CD8-positive, alpha-beta memory T cell (primary cell): ENCODE data around the gene SLC39A1. TPM values are rescaled to one million over a fixed set of nuclear protein-coding genes. Genes with fewer than 3 reads are reported as not detected.

Source experiments
- CTCF ChIA-PET: fragments of 350-600 bp; sonication (Branson Sonifier 250); formaldehyde crosslinking; loops from one replicate; lab custom pipeline; 2021; ENCODE audit warnings: antibody characterized with exemption; lab: Charles Lee
- POLR2A ChIA-PET: fragments of 350-600 bp; sonication (Branson Sonifier 250); formaldehyde crosslinking; loops from one replicate; lab custom pipeline; 2021; ENCODE audit warnings: antibody characterized with exemption; lab: Charles Lee
- DNase-seq, 5 donors: peaks; one replicate each; pipeline versions ENCODE4 v3.0.0 to v3.0.0-alpha.2; 2020 to 2022; ENCODE audit warnings: mixed read lengths in 1 of 5
- H3K27ac ChIP-seq: one replicate; pipeline ENCODE4 v1.7.0; 2013; ENCODE audit warnings: low read depth, mild to moderate bottlenecking, low read length, moderate library complexity
- H3K27me3 ChIP-seq: 2 replicates; pipeline ENCODE4 v1.7.0; 2013; ENCODE audit warnings: low read length, mild to moderate bottlenecking; ENCODE audit not compliant: insufficient read depth, poor library complexity, severe bottlenecking
- H3K36me3 ChIP-seq: 2 replicates; pipeline ENCODE4 v1.7.0; 2013; ENCODE audit warnings: mild to moderate bottlenecking, low read length, moderate library complexity; ENCODE audit not compliant: insufficient read depth
- H3K4me1 ChIP-seq: 2 replicates; pipeline ENCODE4 v1.7.0; 2013; ENCODE audit warnings: mild to moderate bottlenecking, low read length, moderate library complexity; ENCODE audit not compliant: insufficient read depth
- H3K4me3 ChIP-seq: 2 replicates; pipeline ENCODE4 v1.7.0; 2013; ENCODE audit warnings: mild to moderate bottlenecking, low read length
- H3K9me3 ChIP-seq: 2 replicates; pipeline ENCODE4 v1.7.0; 2013; ENCODE audit warnings: mild to moderate bottlenecking, low read length
- H3K27ac Mint-ChIP-seq, 8 donors: one replicate each; pipeline ENCODE4 v1.8.0; 2020 to 2021; ENCODE audit warnings: mixed read lengths in 8 of 8, mild to moderate bottlenecking in 6 of 8, inconsistent platforms in 3 of 8, moderate library complexity in 3 of 8
- H3K27me3 Mint-ChIP-seq, 2 donors: one replicate each; pipeline ENCODE4 v1.8.0; 2020 to 2021; ENCODE audit warnings: mixed read lengths in 2 of 2, mild to moderate bottlenecking in 1 of 2, moderate library complexity in 1 of 2
- H3K36me3 Mint-ChIP-seq, 3 donors: one replicate each; pipeline ENCODE4 v1.8.0; 2020 to 2021; ENCODE audit warnings: mixed read lengths in 3 of 3, inconsistent platforms in 1 of 3, mild to moderate bottlenecking in 1 of 3
- H3K4me1 Mint-ChIP-seq, 3 donors: one replicate each; pipeline ENCODE4 v1.8.0; 2020 to 2021; ENCODE audit warnings: mixed read lengths in 3 of 3, inconsistent platforms in 1 of 3, mild to moderate bottlenecking in 1 of 3
- H3K4me3 Mint-ChIP-seq, 7 donors: one replicate each; pipeline ENCODE4 v1.8.0; 2020 to 2021; ENCODE audit warnings: mixed read lengths in 7 of 7, mild to moderate bottlenecking in 6 of 7, moderate library complexity in 4 of 7, inconsistent platforms in 2 of 7
- H3K9me3 Mint-ChIP-seq, 5 donors: one replicate each; pipeline ENCODE4 v1.8.0; 2020 to 2022; ENCODE audit warnings: mixed read lengths in 5 of 5, mild to moderate bottlenecking in 3 of 5, moderate library complexity in 2 of 5, inconsistent platforms in 1 of 5
- polyA plus RNA-seq: library from polyadenylated mRNA; unstranded; fragments of 300-500 nt; fragmentation: Illumina TruSeq; gene quantifications from one replicate; pipeline ENCODE4 v1.2.3, GENCODE V29; 2021
- total RNA-seq, 2 experiments: library from RNA; stranded (reverse); gene quantifications; one replicate each; pipeline ENCODE4 v1.2.3, GENCODE V29; 2021

SLC39A1 gene
- total and polyA plus RNA-seq, 3 experiments from 2014 or later = 39.2 to 88.2 (median 85.5) TPM

DNA sequence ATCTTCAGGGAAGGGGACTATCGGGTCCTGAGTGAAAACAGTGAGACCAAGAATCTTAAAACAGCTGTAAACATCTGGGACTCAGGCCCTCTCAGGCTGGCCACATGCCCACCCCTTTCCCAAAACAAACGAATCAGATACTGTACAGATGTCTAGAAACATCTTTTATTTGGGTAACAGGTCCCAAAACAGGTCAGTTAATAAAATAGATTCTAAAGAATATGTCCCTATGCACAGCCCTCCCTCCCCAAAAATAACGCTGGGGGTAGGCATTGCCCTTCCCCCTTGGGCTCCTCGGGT lies 4.4 kb downstream of the SLC39A1 start:
- DNase-seq = no peak
- H3K36me3 ChIP-seq = peaks cover 9% of the 10 kb centered on the region
- CTCF ChIA-PET = interaction anchor here (1.3 to 4.4 kb wide), 3 partner anchors 9 to 19 kb away, joined by 3 to 46 read pairs (median 6); partner anchors contain the start of genes DENND4B and JTB
- H3K27me3 Mint-ChIP-seq = no peaks in the 10 kb centered on the region
- peaks cover 4 to 42% (median 4%) of the 10 kb centered on the region in 3 donors for H3K36me3 Mint-ChIP-seq
- H3K4me3 Mint-ChIP-seq = peak overlapping the region; percentile 93 to 99 (median 98)
- H3K9me3 ChIP-seq = no peaks in the 10 kb centered on the region
- H3K27ac ChIP-seq = peak overlapping the region; percentile 78
- H3K4me3 ChIP-seq = peak overlapping the region; percentile 74
- POLR2A ChIA-PET = interaction anchor here (0.8 to 5.8 kb wide), 7 partner anchors 8 to 1314 kb away, joined by 3 to 55 read pairs (median 6); partner anchors contain the start of genes CLK2, CREB3L4, DENND4B and GATAD2B
- peak overlapping the region; percentile 61 to 98 (median 98) for H3K27ac Mint-ChIP-seq
- H3K27me3 ChIP-seq = no peaks in the 10 kb centered on the region
- no peaks in the 10 kb centered on the region for H3K9me3 Mint-ChIP-seq
- peaks cover 53 to 72% (median 61%) of the 10 kb centered on the region in 3 donors for H3K4me1 Mint-ChIP-seq
- peaks cover 53% of the 10 kb centered on the region for H3K4me1 ChIP-seq

GRCh38 chr1:153958111-153958960 lies 5.0 kb downstream of the SLC39A1 start, which contains the start of gene CRTC2:
TSS of gene CRTC2 (minus strand) at chr1:153958612. CDS start at chr1:153958497, 115 bp downstream.
- ChIA-PET CTCF (interaction anchor here (1.3 to 4.4 kb wide), 3 partner anchors 10 to 19 kb away, joined by 3 to 46 read pairs (median 6); partner anchors contain the start of genes DENND4B and JTB), POLR2A (interaction anchor here (0.8 to 5.8 kb wide), 9 partner anchors 9 to 1315 kb away, joined by 3 to 55 read pairs (median 6); partner anchors contain the start of genes CLK2, CREB3L4, DENND4B and GATAD2B)
- DNase-seq = peak; percentile 95 to 98 (median 95)
- H3K27ac ChIP-seq = peak within 1 kb of the TSS; percentile 78
- H3K27me3 Mint-ChIP-seq = no peaks in the 10 kb centered on the region
- peak within 1 kb of the TSS; percentile 61 to 98 (median 98) for H3K27ac Mint-ChIP-seq
- peak within 1 kb of the TSS; percentile 74 for H3K4me3 ChIP-seq
- peaks cover 51 to 70% (median 57%) of the 10 kb centered on the region in 3 donors for H3K4me1 Mint-ChIP-seq
- no peaks in the 10 kb centered on the region for H3K9me3 ChIP-seq
- H3K27me3 ChIP-seq = no peaks in the 10 kb centered on the region
- peak within 1 kb of the TSS; percentile 93 to 99 (median 98) for H3K4me3 Mint-ChIP-seq
- peaks cover 52% of the 10 kb centered on the region for H3K4me1 ChIP-seq
- H3K36me3 ChIP-seq = peaks cover 14% of the 10 kb centered on the region
- H3K36me3 Mint-ChIP-seq = peaks cover 4 to 43% (median 7%) of the 10 kb centered on the region in 3 donors
- no peaks in the 10 kb centered on the region for H3K9me3 Mint-ChIP-seq

GRCh38 chr1:153957744-153958110 lies 5.6 kb downstream of the SLC39A1 start:
- H3K4me1 Mint-ChIP-seq = peaks cover 50 to 68% (median 53%) of the 10 kb centered on the region in 3 donors
- peak overlapping the region; percentile 74 for H3K4me3 ChIP-seq
- no peaks in the 10 kb centered on the region for H3K9me3 ChIP-seq
- H3K9me3 Mint-ChIP-seq = no peaks in the 10 kb centered on the region
- H3K36me3 ChIP-seq = peaks cover 14% of the 10 kb centered on the region
- peak overlapping the region; percentile 61 to 98 (median 98) for H3K27ac Mint-ChIP-seq
- peaks cover 49% of the 10 kb centered on the region for H3K4me1 ChIP-seq
- H3K4me3 Mint-ChIP-seq = peak overlapping the region; percentile 93 to 99 (median 98)
- DNase-seq = peak; percentile 29 to 66 (median 51)
- POLR2A ChIA-PET = interaction anchor here (1.0 to 5.8 kb wide), 6 partner anchors 10 to 174 kb away, joined by 3 to 55 read pairs (median 13); partner anchors contain the start of genes CREB3L4, DENND4B, GATAD2B and JTB
- H3K36me3 Mint-ChIP-seq = peaks cover 4 to 46% (median 9%) of the 10 kb centered on the region in 3 donors
- H3K27me3 ChIP-seq = no peaks in the 10 kb centered on the region
- CTCF ChIA-PET = interaction anchor here (4.4 kb wide), 1 partner anchor 12 kb away, joined by 46 read pairs; the partner anchor contains the start of gene DENND4B
- H3K27ac ChIP-seq = peak overlapping the region; percentile 78
- no peaks in the 10 kb centered on the region for H3K27me3 Mint-ChIP-seq

DNA sequence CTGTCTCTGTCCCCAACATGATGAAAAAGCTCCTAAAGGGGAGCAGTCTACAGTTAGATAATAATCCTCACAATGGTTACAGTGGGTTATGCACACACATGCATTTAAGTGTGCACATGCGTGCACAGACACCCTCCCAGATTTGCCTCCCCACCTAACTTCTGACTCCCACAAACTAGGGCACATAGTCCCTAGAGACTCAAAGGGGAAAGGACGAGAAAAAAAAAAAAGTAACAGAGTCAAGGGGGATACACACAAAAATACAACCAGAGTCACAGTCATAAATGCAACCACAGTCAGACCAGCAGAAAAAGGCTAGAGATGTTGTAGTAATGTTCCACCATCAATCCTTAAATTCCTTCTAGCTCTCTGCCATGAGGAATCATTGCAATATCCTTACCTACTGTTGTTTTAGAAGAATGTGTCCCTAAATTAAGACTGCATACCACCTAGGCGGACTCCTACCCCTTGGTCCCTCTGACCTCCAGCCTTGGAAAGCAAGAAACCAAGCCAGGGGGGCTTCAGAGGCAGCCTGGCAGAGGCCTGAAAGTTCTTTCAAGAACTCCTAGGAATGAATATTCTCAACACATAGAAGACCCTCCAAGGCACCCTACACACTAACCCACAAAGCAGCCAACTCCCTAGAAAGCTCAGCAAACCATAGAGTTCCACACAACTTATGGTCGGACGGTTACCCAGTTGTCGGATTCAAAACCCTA lies 6.2 kb downstream of the SLC39A1 start:
- H3K4me1 ChIP-seq = peaks cover 43% of the 10 kb centered on the region
- Mint-ChIP-seq H3K36me3 (peaks cover 4 to 51% (median 11%) of the 10 kb centered on the region in 3 donors), H3K4me3 (peak overlapping the region; percentile 93 to 99 (median 98)), H3K9me3 (no peaks in the 10 kb centered on the region), H3K4me1 (peaks cover 45 to 63% (median 47%) of the 10 kb centered on the region in 3 donors), H3K27me3 (no peaks in the 10 kb centered on the region), H3K27ac (peak overlapping the region; percentile 61 to 98 (median 98))
- H3K36me3 ChIP-seq = peaks cover 20% of the 10 kb centered on the region
- H3K27me3 ChIP-seq = no peaks in the 10 kb centered on the region
- H3K4me3 ChIP-seq = peak overlapping the region; percentile 74
- DNase-seq = no peak
- H3K9me3 ChIP-seq = no peaks in the 10 kb centered on the region
- peak overlapping the region; percentile 78 for H3K27ac ChIP-seq
- ChIA-PET CTCF (interaction anchor here (0.7 to 4.4 kb wide), 6 partner anchors 11 to 181 kb away, joined by 3 to 46 read pairs (median 5); partner anchors contain the start of genes CREB3L4, DENND4B and RAB13), POLR2A (interaction anchor here (0.5 to 5.8 kb wide), 5 partner anchors 8 to 34 kb away, joined by 3 to 55 read pairs (median 12); partner anchors contain the start of genes CREB3L4, DENND4B and GATAD2B)

DNA sequence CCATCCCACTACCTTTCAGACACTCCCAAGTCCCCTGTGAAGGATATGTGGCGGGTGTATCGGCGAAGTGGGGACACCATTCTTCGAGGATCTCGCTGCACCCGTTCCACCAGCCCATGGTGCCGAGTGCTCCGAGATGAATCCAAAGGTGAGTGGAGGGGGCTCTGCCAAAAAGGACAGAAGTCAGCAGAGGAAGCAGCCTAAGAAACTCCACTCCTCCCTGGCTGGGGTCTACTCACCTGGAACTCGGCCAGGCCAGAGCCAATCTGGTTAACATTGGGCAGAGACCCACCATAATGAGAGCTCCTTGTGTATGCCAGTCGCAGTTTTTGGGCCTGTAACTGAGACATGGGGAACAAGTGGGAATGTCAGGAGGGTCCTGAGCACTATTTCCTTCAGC lies 8.5 kb downstream of the SLC39A1 start:
- Histone ChIP-seq H3K27ac (no peak overlapping the region), H3K4me1 (peaks cover 40% of the 10 kb centered on the region), H3K36me3 (peaks cover 42% of the 10 kb centered on the region), H3K27me3 (no peaks in the 10 kb centered on the region), H3K9me3 (no peaks in the 10 kb centered on the region), H3K4me3 (no peak overlapping the region)
- POLR2A ChIA-PET = interaction anchor here (5.8 kb wide), 1 partner anchor 9 kb away, joined by 55 read pairs; the partner anchor contains the start of gene DENND4B
- peak overlapping the region in 4 of 8 donors; percentile 77 to 98 (median 87) for H3K27ac Mint-ChIP-seq
- no peak for DNase-seq
- no peaks in the 10 kb centered on the region for H3K9me3 Mint-ChIP-seq
- H3K27me3 Mint-ChIP-seq = no peaks in the 10 kb centered on the region
- peak overlapping the region in 1 of 7 donors; percentile 73 for H3K4me3 Mint-ChIP-seq
- CTCF ChIA-PET = interaction anchor here (0.9 kb wide), 1 partner anchor 10 kb away, joined by 3 read pairs; no protein-coding TSS in a partner anchor
- peaks cover 4 to 65% (median 23%) of the 10 kb centered on the region in 3 donors for H3K36me3 Mint-ChIP-seq
- H3K4me1 Mint-ChIP-seq = peaks cover 36 to 48% (median 40%) of the 10 kb centered on the region in 3 donors

DNA sequence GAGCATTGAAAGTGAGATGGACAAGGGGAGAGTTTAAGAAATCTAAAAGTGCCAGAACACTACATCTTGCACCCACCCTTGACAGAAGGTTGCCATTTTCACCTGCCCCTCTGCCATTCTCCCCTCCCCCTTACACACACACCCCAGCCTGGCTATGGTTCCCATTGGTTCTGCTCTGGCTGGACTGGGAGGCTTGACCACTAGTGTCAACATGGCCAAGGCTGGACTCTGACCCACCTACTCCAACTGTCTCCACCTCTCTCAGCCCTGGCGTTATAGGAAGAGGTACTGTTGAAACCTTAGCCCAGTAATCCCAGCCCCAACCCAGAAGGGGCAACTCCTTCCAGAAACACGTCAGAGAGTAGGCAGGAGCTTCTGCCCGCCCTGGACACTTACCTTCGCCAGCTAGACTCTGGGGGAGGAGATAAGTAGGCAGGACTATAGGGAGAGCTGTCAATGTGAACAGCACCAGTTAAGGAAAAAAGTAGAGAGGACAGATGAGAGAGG lies 9.4 kb downstream of the SLC39A1 start:
- no peaks in the 10 kb centered on the region for H3K9me3 Mint-ChIP-seq
- Histone ChIP-seq H3K4me3 (no peak overlapping the region), H3K4me1 (peaks cover 40% of the 10 kb centered on the region), H3K9me3 (no peaks in the 10 kb centered on the region), H3K27ac (no peak overlapping the region), H3K27me3 (no peaks in the 10 kb centered on the region), H3K36me3 (peaks cover 45% of the 10 kb centered on the region)
- H3K4me3 Mint-ChIP-seq = peak overlapping the region in 5 of 7 donors; percentile 2 to 73 (median 36)
- peaks cover 36 to 48% (median 40%) of the 10 kb centered on the region in 3 donors for H3K4me1 Mint-ChIP-seq
- CTCF ChIA-PET = interaction anchor here (0.9 kb wide), 1 partner anchor 9 kb away, joined by 3 read pairs; no protein-coding TSS in a partner anchor
- H3K27ac Mint-ChIP-seq = peak overlapping the region in 7 of 8 donors; percentile 20 to 81 (median 52)
- no peak for DNase-seq
- POLR2A ChIA-PET = no interaction called here
- H3K27me3 Mint-ChIP-seq = no peaks in the 10 kb centered on the region
- H3K36me3 Mint-ChIP-seq = peaks cover 4 to 69% (median 23%) of the 10 kb centered on the region in 3 donors

- POLR2A ChIA-PET = no interaction called here
- Histone ChIP-seq H3K4me3 (no peak overlapping the region), H3K36me3 (peaks cover 58% of the 10 kb centered on the region), H3K9me3 (no peaks in the 10 kb centered on the region), H3K27ac (no peak overlapping the region), H3K4me1 (peaks cover 33% of the 10 kb centered on the region), H3K27me3 (no peaks in the 10 kb centered on the region)
- no peak for DNase-seq
- Mint-ChIP-seq H3K27ac (peak overlapping the region in 3 of 8 donors; percentile 45 to 69 (median 54)), H3K4me1 (peaks cover 25 to 38% (median 27%) of the 10 kb centered on the region in 3 donors), H3K9me3 (no peaks in the 10 kb centered on the region), H3K4me3 (no peak overlapping the region), H3K36me3 (peaks cover 4 to 75% (median 27%) of the 10 kb centered on the region in 3 donors), H3K27me3 (no peaks in the 10 kb centered on the region)
- CTCF ChIA-PET = no interaction called here
Measured at GRCh38 chr1:153951801-153952200, 11.5 kb downstream of the SLC39A1 start.
